ENCODE results near the gene METTL23.
"Not testable (repeated sequence)": the region's sequence is repeated elsewhere in the genome, so short reads cannot be mapped to it uniquely, and the experiment has no call there.

Gene METTL23

GRCh38 chr17:76695059-76695831, 31.4 kb upstream of the METTL23 start:
- DNase-seq = no peak

- DNase-seq = no peak
Measured at GRCh38 chr17:76696763-76697701, 29.6 kb upstream of the METTL23 start.

GRCh38 chr17:76697702-76698465, 28.8 kb upstream of the METTL23 start:
- no peak for DNase-seq

- DNase-seq = not testable (repeated sequence)
Measured at GRCh38 chr17:76698466-76698977, 28.1 kb upstream of the METTL23 start.

GRCh38 chr17:76700270-76700616, 26.4 kb upstream of the METTL23 start:
- no peak for DNase-seq

GRCh38 chr17:76700617-76701470, 25.8 kb upstream of the METTL23 start:
- no peak for DNase-seq

GRCh38 chr17:76701471-76701967, 25.1 kb upstream of the METTL23 start:
- no peak for DNase-seq

- DNase-seq = no peak
Measured at GRCh38 chr17:76702076-76702475, 24.6 kb upstream of the METTL23 start.

GRCh38 chr17:76702941-76703637, 23.6 kb upstream of the METTL23 start:
- DNase-seq = no peak

GRCh38 chr17:76704805-76705204, 21.8 kb upstream of the METTL23 start:
- no peak for DNase-seq

- DNase-seq = no peak
Measured at GRCh38 chr17:76706817-76707216, 19.8 kb upstream of the METTL23 start.

- no peak for DNase-seq
Measured at GRCh38 chr17:76707985-76708807, 18.4 kb upstream of the METTL23 start.

- DNase-seq = no peak
Measured at GRCh38 chr17:76709077-76709950, 17.3 kb upstream of the METTL23 start.

GRCh38 chr17:76709951-76710862, 16.4 kb upstream of the METTL23 start:
- DNase-seq = not testable (repeated sequence)

GRCh38 chr17:76710863-76711611, 15.6 kb upstream of the METTL23 start, which contains the start of gene MXRA7:
Gene MXRA7, minus strand, starts transcription at chr17:76710965. Its CDS starts 19 bp downstream, at chr17:76710946.
- DNase-seq = peak in 1 of 2 donors; percentile 54

- not testable (repeated sequence) for DNase-seq
Measured at GRCh38 chr17:76712321-76712720, 14.3 kb upstream of the METTL23 start.

- DNase-seq = no peak
Measured at GRCh38 chr17:76713765-76714164, 12.9 kb upstream of the METTL23 start.
